Endothelial cell (in vitro differentiated cells): ENCODE results near the gene PHC2. TPM values are rescaled to one million over a fixed set of nuclear protein-coding genes. Genes with fewer than 3 reads are reported as not detected.

Experiments
- DNase-seq: peaks from one replicate; pipeline ENCODE4 v3.0.0; 2021; ENCODE audit warnings: low spot score
- H3K27ac Mint-ChIP-seq: one replicate; pipeline ENCODE4 v1.8.0; 2021; ENCODE audit warnings: mixed read lengths, inconsistent platforms; ENCODE audit not compliant: unreplicated experiment
- H3K27me3 Mint-ChIP-seq: one replicate; pipeline ENCODE4 v1.8.0; 2021; ENCODE audit warnings: mild to moderate bottlenecking, moderate library complexity, mixed read lengths, inconsistent platforms; ENCODE audit not compliant: unreplicated experiment
- H3K36me3 Mint-ChIP-seq: one replicate; pipeline ENCODE4 v1.8.0; 2021; ENCODE audit warnings: mild to moderate bottlenecking, low read depth, mixed read lengths, inconsistent platforms; ENCODE audit not compliant: unreplicated experiment
- H3K4me1 Mint-ChIP-seq: one replicate; pipeline ENCODE4 v1.8.0; 2021; ENCODE audit warnings: mild to moderate bottlenecking, mixed read lengths, inconsistent platforms; ENCODE audit not compliant: unreplicated experiment
- H3K4me3 Mint-ChIP-seq: one replicate; pipeline ENCODE4 v1.8.0; 2021; ENCODE audit warnings: mild to moderate bottlenecking, mixed read lengths, inconsistent platforms; ENCODE audit not compliant: unreplicated experiment
- H3K9me3 Mint-ChIP-seq: one replicate; pipeline ENCODE4 v1.8.0; 2021; ENCODE audit warnings: mixed read lengths, inconsistent platforms; ENCODE audit not compliant: unreplicated experiment
- total RNA-seq: library from RNA; stranded (reverse); fragmentation: NEBNext Ultra II Directional; extraction: Animal tissue kit (Norgen Biotek cat#: 25700); gene quantifications from one replicate; pipeline ENCODE4 v1.2.1, GENCODE V29; 2021; ENCODE audit not compliant: unreplicated experiment
- TF ChIP-seq, protein P1 (sequence below): fragments of 200-600 bp; sonication (generic); IDR thresholded peaks from one replicate; pipeline ENCODE4 v1.5.0; 2021; ENCODE audit warnings: antibody characterized with exemption; ENCODE audit not compliant: unreplicated experiment

PHC2 gene
- total RNA-seq, 1 donor from 2014 or later: 177 TPM

- H3K27me3 Mint-ChIP-seq: peaks cover 5% of the 10 kb centered on the region
- peak overlapping the region; percentile 27 for H3K27ac Mint-ChIP-seq
- no peak overlapping the region for H3K4me3 Mint-ChIP-seq
- no peak for DNase-seq
- peaks cover 2% of the 10 kb centered on the region for H3K4me1 Mint-ChIP-seq
- TF ChIP-seq, protein P1, sequence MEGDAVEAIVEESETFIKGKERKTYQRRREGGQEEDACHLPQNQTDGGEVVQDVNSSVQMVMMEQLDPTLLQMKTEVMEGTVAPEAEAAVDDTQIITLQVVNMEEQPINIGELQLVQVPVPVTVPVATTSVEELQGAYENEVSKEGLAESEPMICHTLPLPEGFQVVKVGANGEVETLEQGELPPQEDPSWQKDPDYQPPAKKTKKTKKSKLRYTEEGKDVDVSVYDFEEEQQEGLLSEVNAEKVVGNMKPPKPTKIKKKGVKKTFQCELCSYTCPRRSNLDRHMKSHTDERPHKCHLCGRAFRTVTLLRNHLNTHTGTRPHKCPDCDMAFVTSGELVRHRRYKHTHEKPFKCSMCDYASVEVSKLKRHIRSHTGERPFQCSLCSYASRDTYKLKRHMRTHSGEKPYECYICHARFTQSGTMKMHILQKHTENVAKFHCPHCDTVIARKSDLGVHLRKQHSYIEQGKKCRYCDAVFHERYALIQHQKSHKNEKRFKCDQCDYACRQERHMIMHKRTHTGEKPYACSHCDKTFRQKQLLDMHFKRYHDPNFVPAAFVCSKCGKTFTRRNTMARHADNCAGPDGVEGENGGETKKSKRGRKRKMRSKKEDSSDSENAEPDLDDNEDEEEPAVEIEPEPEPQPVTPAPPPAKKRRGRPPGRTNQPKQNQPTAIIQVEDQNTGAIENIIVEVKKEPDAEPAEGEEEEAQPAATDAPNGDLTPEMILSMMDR: no peak
- H3K36me3 Mint-ChIP-seq: peaks cover 3% of the 10 kb centered on the region
- no peaks in the 10 kb centered on the region for H3K9me3 Mint-ChIP-seq
These were observed 48.9 kb downstream of the PHC2 start for GRCh38 chr1:33381977-33382376.

DNA sequence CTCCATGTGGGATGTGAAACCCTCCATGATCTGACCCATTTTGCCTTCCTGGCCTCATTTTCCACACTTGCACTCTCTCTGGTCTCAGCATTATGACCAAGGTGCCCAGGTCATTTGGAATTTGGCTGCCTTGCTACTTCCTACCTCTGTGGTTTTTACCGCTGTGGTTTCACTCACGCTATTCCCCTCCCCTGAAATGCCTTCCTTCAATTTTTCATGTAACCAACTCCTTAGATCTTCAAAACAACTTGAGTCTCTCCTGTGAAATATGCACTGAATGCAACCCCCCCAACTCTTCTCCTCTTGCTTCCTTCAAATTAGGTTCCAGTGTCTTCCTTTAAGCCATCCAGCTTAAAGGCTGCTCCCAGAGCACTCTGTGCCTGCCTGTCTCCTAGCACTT, 50.1 kb downstream of the PHC2 start:
- Mint-ChIP-seq H3K4me1 (peaks cover 3% of the 10 kb centered on the region), H3K27me3 (peaks cover 5% of the 10 kb centered on the region), H3K36me3 (peaks cover 3% of the 10 kb centered on the region), H3K9me3 (no peaks in the 10 kb centered on the region), H3K27ac (no peak overlapping the region), H3K4me3 (no peak overlapping the region)
- no peak for DNase-seq
- TF ChIP-seq, protein P1: no peak

DNA sequence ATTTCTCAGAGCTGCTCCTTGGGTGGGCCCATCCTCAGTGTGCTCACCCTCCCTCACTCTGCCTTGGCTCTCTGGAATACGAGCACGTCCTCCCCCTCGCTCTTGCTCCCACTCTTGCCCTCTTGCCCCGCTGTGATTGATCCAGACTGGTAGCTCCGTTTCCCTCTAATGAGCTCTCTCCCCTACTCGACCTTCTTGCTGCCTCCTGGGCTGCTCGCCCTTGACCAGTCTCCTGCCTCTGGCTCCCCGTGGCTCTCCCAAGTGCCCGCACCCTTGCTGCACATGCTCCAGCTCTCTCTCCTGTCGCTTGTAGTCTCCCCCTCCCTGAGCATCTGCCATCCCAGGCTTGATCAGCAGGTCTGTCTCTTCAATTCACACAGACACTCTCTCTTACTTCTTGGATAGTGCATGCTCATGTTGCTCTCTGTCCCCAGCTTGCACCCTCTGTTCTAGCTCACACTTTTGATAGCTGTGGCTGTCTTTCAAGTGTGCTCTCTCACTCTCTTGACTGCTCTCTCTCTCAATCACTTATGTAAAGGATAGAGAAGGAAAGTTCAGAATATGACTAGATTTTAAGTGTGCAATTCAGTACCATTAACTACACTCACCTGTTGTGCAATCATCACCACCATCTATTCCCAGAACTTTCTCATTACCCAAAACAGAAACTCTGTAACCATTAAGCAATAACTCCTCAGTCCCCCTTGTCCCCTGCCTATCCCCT, 51.1 kb downstream of the PHC2 start:
- Mint-ChIP-seq H3K27me3 (peaks cover 5% of the 10 kb centered on the region), H3K4me3 (no peak overlapping the region), H3K9me3 (no peaks in the 10 kb centered on the region), H3K4me1 (peaks cover 3% of the 10 kb centered on the region), H3K36me3 (peaks cover 3% of the 10 kb centered on the region), H3K27ac (no peak overlapping the region)
- TF ChIP-seq, protein P1: no peak
- no peak for DNase-seq

GRCh38 chr1:33378976-33379375, 51.9 kb downstream of the PHC2 start:
- peaks cover 4% of the 10 kb centered on the region for H3K4me1 Mint-ChIP-seq
- H3K27me3 Mint-ChIP-seq: peaks cover 5% of the 10 kb centered on the region
- peaks cover 6% of the 10 kb centered on the region for H3K36me3 Mint-ChIP-seq
- no peak for DNase-seq
- H3K4me3 Mint-ChIP-seq: no peak overlapping the region
- TF ChIP-seq, protein P1: no peak
- H3K9me3 Mint-ChIP-seq: no peaks in the 10 kb centered on the region
- H3K27ac Mint-ChIP-seq: no peak overlapping the region

GRCh38 chr1:33378524-33378923, 52.4 kb downstream of the PHC2 start:
- Mint-ChIP-seq H3K9me3 (no peaks in the 10 kb centered on the region), H3K4me3 (no peak overlapping the region), H3K27ac (no peak overlapping the region), H3K36me3 (peaks cover 10% of the 10 kb centered on the region), H3K27me3 (peaks cover 5% of the 10 kb centered on the region), H3K4me1 (peaks cover 8% of the 10 kb centered on the region)
- TF ChIP-seq, protein P1: no peak
- no peak for DNase-seq
